Measurements from ENCODE around the gene GBF1. TPM values are rescaled to one million over a fixed set of nuclear protein-coding genes. Genes with fewer than 3 reads are reported as not detected.
"Not testable (repeated sequence)": the region's sequence is repeated elsewhere in the genome, so short reads cannot be mapped to it uniquely, and the experiment has no call there.

GBF1 gene
- total RNA-seq, 1 experiment from 2014 or later = 69.8 TPM

DNA sequence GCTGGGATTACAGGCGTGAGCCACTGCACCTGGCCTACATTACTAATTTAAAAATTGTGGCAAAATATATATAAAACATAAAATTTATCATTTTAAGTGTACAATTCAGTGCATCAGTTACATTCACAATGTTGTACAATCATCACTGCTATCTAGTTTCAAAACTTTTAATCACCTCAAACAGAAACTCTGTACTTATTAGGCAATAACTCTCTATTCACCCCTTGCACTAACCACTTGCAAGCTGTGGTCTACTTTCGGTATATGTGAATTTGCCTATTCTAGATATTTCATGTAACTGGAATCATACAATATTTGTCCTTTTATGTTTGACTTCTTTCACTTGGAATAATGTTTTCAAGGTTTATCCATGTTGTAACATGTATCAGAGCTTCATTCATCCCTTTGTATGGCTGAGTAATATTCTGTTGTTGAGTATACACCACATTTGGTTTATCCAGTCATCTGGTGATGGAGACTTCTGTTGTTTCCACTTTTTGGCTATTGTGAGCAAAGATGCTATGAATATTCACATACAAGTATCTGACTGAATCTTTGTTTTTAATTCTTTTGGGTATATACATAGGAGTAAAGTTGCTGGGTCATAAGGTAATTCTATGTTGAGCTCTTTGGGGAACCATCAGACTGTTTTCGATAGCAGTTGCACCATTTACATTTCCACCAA, 33.6 kb upstream of the GBF1 start:
- BruUV-seq (replicated peaks) = no TSS peak
- Mint-ChIP-seq H3K27ac (ENCODE audit: unreplicated experiment) (no peak overlapping the region), H3K4me3 (ENCODE audit: unreplicated experiment) (no peak overlapping the region), H3K9me3 (ENCODE audit: unreplicated experiment) (no peaks in the 10 kb centered on the region), H3K27me3 (ENCODE audit: insufficient read depth, unreplicated experiment) (no peaks in the 10 kb centered on the region), H3K4me1 (ENCODE audit: low read depth, unreplicated experiment) (peaks cover 4% of the 10 kb centered on the region), H3K36me3 (ENCODE audit: insufficient read depth, unreplicated experiment) (no peaks in the 10 kb centered on the region)
- H3K36me3 ChIP-seq (ENCODE audit: control insufficient read depth, insufficient read depth, low read length) = no peaks in the 10 kb centered on the region
- intact Hi-C loops (cut with micrococcal nuclease; ENCODE audit: unreplicated experiment) = no loop called here
- POLR2A ChIA-PET = no interaction called here
- TF ChIP-seq, protein P1, sequence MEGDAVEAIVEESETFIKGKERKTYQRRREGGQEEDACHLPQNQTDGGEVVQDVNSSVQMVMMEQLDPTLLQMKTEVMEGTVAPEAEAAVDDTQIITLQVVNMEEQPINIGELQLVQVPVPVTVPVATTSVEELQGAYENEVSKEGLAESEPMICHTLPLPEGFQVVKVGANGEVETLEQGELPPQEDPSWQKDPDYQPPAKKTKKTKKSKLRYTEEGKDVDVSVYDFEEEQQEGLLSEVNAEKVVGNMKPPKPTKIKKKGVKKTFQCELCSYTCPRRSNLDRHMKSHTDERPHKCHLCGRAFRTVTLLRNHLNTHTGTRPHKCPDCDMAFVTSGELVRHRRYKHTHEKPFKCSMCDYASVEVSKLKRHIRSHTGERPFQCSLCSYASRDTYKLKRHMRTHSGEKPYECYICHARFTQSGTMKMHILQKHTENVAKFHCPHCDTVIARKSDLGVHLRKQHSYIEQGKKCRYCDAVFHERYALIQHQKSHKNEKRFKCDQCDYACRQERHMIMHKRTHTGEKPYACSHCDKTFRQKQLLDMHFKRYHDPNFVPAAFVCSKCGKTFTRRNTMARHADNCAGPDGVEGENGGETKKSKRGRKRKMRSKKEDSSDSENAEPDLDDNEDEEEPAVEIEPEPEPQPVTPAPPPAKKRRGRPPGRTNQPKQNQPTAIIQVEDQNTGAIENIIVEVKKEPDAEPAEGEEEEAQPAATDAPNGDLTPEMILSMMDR (IDR thresholded peaks at IDR 0.05; ENCODE audit: insufficient read depth in 1 of 2, low read depth in 1 of 2, low read length in 1 of 2, severe bottlenecking in 1 of 2, unreplicated experiment in 1 of 2) = no peak
- H3K4me3 ChIP-seq (ENCODE audit: low read depth, low read length) = no peak overlapping the region
- CTCF ChIA-PET = no interaction called here
- H3K27me3 ChIP-seq (replicated peaks; ENCODE audit: control insufficient read depth, insufficient read depth, low read length) = no peaks in the 10 kb centered on the region
- no peak for DNase-seq
- no peaks in the 10 kb centered on the region for H3K4me1 ChIP-seq
- H3K9me3 ChIP-seq = no peaks in the 10 kb centered on the region

DNA sequence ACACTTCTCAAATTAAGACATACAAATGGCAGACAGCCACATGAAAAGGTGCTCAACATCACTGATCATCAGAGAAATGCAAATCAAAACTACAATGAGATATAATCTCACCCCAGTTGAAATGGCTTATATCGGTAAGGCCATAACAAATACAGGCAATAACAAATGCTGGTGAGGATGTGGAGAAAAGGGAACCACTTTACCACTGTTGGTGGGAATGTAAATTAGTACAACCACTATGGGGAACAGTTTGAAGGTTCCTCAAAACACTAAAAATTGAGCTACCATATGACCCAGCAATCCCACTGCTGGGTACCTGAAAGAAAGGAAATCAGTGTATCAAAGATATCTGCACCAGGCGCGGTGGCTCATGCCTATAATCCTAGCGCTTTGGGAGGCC, 31.7 kb upstream of the GBF1 start:
- not testable (repeated sequence) for BruUV-seq (replicated peaks)

DNA sequence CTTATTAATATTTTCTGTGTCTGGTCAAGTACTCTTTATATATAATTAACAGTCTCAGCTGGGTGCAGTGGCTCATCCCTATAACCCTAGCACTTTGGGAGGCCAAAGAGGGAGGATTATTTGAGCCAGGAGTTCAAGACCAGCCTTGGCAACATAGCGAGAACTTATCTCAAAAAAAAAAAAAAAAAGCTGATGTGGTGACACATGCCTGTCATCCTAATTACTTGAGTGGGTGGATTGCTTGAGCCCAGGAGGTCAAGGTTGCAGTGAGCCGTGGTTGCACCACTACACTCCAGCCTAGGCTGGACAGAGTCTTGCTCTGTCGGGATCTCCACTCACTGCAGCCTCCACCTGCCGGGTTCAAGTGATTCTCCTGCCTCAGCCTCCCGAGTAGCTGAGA, 26.0 kb upstream of the GBF1 start:
- no peaks in the 10 kb centered on the region for H3K4me1 ChIP-seq
- no peak for DNase-seq
- Mint-ChIP-seq H3K4me3 (ENCODE audit: unreplicated experiment) (no peak overlapping the region), H3K27ac (ENCODE audit: unreplicated experiment) (no peak overlapping the region), H3K9me3 (ENCODE audit: unreplicated experiment) (no peaks in the 10 kb centered on the region), H3K27me3 (ENCODE audit: insufficient read depth, unreplicated experiment) (peaks cover 3% of the 10 kb centered on the region), H3K36me3 (ENCODE audit: insufficient read depth, unreplicated experiment) (no peaks in the 10 kb centered on the region), H3K4me1 (ENCODE audit: low read depth, unreplicated experiment) (peaks cover 8% of the 10 kb centered on the region)
- TF ChIP-seq, protein P1 (IDR thresholded peaks at IDR 0.05; ENCODE audit: insufficient read depth in 1 of 2, low read depth in 1 of 2, low read length in 1 of 2, severe bottlenecking in 1 of 2, unreplicated experiment in 1 of 2) = no peak
- BruUV-seq (replicated peaks) = no TSS peak
- intact Hi-C loops (cut with micrococcal nuclease; ENCODE audit: unreplicated experiment) = no loop called here
- ChIA-PET CTCF (interaction anchor here (0.6 kb wide), 1 partner anchor 701 kb away, joined by 3 read pairs; no protein-coding TSS in a partner anchor), POLR2A (no interaction called here)
- H3K9me3 ChIP-seq = no peaks in the 10 kb centered on the region
- no peaks in the 10 kb centered on the region for H3K27me3 ChIP-seq (replicated peaks; ENCODE audit: control insufficient read depth, insufficient read depth, low read length)
- no peak overlapping the region for H3K4me3 ChIP-seq (ENCODE audit: low read depth, low read length)
- H3K36me3 ChIP-seq (ENCODE audit: control insufficient read depth, insufficient read depth, low read length) = no peaks in the 10 kb centered on the region

More for the DNA sequence above, 31.7 kb upstream of the GBF1 start:
- H3K4me1 ChIP-seq; H3K4me3 ChIP-seq (ENCODE audit: low read depth, low read length); intact Hi-C loops (cut with micrococcal nuclease; ENCODE audit: unreplicated experiment); H3K36me3 ChIP-seq (ENCODE audit: control insufficient read depth, insufficient read depth, low read length); POLR2A ChIA-PET; H3K4me3 Mint-ChIP-seq (ENCODE audit: unreplicated experiment); H3K4me1 Mint-ChIP-seq (ENCODE audit: low read depth, unreplicated experiment); CTCF ChIA-PET; H3K27ac Mint-ChIP-seq (ENCODE audit: unreplicated experiment); H3K9me3 ChIP-seq; DNase-seq; H3K9me3 Mint-ChIP-seq (ENCODE audit: unreplicated experiment); H3K27me3 ChIP-seq (replicated peaks; ENCODE audit: control insufficient read depth, insufficient read depth, low read length); H3K27me3 Mint-ChIP-seq (ENCODE audit: insufficient read depth, unreplicated experiment); H3K36me3 Mint-ChIP-seq (ENCODE audit: insufficient read depth, unreplicated experiment): not testable (repeated sequence)
